Activated T-cell treated with anti-CD3 and anti-CD28 coated beads, Interleukin-2, amount 50 U/mL, for 1 hour (primary cell): Measurements from ENCODE around the gene P2RX4.
"Not testable (repeated sequence)": the region's sequence is repeated elsewhere in the genome, so short reads cannot be mapped to it uniquely, and the experiment has no call there.

Source experiments
- DNase-seq: peaks from one replicate; pipeline ENCODE4 v3.0.0-alpha.2; 2020

P2RX4 gene

GRCh38 chr12:121189619-121190155, 20.2 kb upstream of the P2RX4 start:
- DNase-seq, result no peak

- DNase-seq, result no peak
Observed at GRCh38 chr12:121190523-121191031, 19.4 kb upstream of the P2RX4 start.

- DNase-seq, result no peak
Observed at GRCh38 chr12:121191151-121191550, 18.8 kb upstream of the P2RX4 start.

DNA sequence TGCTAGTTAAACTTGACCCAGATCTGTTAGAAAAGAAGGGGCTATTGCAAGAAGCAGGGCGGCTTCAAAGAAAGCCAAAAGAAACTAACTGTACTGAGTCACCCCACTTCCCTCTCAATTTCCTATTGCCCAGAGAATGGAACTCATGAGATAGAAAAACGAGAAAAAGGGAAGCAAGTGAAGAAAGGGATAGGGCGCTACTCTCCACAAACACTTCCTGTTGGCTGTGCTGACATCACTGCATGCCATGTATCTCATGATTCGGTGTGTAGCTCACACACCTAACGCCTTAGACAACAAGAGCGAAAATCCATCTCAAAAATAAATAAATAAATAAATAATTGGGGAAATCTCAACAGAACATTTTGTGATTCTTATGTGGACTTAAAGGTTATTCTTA, 13.0 kb upstream of the P2RX4 start:
- DNase-seq, result no peak

- DNase-seq, result no peak
Observed at GRCh38 chr12:121198949-121199348, 11.0 kb upstream of the P2RX4 start.

- DNase-seq, result not testable (repeated sequence)
Observed at GRCh38 chr12:121201140-121201539, 8.8 kb upstream of the P2RX4 start.

DNA sequence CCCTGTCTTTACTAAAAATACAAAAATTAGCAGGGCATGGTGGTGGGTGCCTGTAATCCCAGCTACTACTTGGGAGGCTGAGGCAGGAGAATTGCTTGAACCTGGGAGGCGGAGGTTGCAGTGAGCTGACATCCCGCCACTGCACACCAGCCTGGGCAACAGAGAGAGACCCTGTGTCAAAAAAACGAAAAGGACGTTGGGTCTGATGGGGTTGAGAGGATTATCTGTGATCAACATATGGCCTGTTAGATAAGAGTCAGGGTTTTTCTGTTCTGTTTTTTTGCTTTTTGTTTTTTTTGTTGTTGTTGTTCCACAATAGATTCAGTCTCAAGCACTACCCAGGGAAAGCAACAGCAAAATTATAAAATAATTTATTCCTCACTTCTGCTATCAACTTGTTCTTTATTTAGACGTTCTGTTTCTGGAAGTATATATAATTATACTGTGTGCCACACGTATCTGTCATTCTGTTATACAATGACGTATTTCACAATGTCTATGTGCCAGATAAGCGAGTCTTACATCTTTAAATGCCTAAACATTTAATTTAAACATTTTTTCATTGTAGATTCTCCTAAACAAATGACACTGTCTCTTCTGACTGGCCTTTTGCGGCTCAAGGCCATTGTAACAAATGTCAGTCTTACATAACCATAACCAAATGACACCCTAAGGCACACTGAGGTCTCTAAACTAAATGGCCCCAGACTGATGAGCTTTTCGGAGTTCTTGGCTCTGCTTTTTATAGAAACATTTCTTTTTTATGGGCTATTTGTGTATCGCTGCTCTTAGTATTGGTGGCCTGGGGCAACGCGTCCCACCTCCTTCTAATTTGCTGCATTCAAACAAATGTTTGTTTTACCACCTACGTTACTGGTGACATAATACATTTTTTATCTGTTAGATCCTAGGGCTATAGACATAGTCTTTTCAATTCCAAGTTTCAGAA, 7.2 kb upstream of the P2RX4 start:
- no peak for DNase-seq

- DNase-seq, result no peak
Observed at GRCh38 chr12:121203482-121203881, 6.4 kb upstream of the P2RX4 start.

DNA sequence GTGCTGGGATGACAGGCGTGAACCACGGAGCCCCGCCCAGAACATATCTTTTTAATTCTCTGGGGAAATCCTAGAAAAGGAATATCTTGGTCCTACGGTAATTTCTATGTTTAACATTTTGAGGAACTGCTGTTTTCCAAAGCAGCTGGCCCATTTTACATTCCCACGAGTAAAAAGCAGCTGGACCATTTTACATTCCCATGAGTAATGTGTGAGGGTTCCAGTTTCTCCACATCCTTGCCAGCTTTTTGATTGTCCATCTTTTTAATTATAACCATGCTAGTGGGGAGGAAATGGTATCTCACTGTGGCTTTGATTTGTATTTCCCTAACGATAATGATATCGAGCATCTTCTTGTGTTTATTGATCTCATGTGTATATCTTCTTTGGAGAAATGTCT, 4.4 kb upstream of the P2RX4 start:
- no peak for DNase-seq

DNA sequence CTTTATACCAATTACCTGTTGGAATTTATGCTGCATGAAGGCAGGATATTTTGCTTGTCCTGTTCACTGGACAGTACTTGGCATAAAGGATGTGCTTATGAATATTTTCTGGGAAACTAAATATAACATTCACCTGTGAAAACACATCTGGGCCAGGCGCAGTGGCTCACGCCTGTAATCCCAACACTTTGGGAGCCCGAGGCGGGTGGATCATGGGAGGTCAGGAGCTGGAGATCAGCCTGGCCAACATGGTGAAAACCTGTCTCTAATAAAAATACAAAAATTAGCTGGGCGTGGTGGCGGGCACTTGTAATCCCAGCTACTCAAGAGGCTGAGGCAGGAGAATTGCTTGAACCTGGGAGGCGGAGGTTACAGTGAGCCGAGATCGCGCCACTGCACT, 1.4 kb upstream of the P2RX4 start:
- not testable (repeated sequence) for DNase-seq

GRCh38 chr12:121209221-121209620, 708 bp upstream of the P2RX4 start:
- DNase-seq, result no peak

- no peak for DNase-seq
Observed at GRCh38 chr12:121212875-121213274, 2.9 kb downstream of the P2RX4 start.

DNA sequence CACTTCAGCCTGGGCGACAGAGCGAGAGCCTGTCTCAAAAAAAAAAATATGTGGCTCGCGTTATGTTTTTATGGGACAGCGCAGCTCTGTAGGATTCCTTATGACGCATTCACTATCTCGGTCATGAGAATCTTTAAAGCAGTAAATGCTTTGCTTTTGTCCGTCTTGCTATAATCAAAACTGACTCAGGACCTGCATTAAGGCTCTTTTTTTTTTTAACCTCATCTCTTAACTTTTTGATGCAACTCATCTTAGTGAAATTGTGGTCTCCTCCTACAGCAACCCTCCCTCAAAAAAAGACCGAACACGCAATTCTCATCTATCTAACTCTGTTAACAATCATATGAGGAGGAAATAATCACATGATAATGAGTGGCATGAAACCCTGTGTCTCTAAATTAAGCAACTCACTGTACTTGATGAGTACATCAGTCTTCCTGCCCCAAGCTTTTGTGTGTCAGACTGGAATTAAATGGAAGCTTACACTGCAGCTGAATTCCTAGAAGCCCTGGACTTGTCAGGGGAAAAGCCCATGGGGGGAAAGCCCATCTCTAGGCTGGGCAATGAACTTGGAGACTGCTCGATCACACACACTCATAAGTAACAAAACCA, 4.3 kb downstream of the P2RX4 start:
- no peak for DNase-seq

GRCh38 chr12:121214855-121215745, 5.2 kb downstream of the P2RX4 start:
- DNase-seq, result no peak

GRCh38 chr12:121216102-121216501, 6.2 kb downstream of the P2RX4 start:
- DNase-seq, result no peak

- no peak for DNase-seq
Observed at GRCh38 chr12:121217063-121217462, 7.1 kb downstream of the P2RX4 start.

DNA sequence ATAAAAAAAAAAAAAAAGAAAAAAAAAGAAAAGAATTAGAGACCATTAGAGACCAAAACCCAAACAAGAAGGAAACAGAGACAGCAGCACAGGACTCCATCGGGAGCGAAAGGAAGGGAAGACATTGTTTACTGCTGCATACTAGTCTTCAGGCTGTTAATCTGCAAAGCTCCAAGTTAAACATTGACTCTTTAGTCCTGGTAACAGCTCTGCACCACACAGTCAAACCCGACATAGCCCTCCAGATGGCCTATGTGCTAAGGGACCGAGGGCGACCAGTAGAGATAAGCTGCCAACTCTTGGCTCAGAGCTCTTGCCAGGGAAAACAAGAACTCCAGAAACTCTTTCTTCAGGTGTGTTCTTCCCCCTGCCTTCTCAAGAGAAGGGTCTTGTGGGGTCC, 7.8 kb downstream of the P2RX4 start:
- DNase-seq, result no peak

- DNase-seq, result no peak
Observed at GRCh38 chr12:121218588-121219352, 8.8 kb downstream of the P2RX4 start.

- no peak for DNase-seq
Observed at GRCh38 chr12:121219353-121219986, 9.5 kb downstream of the P2RX4 start.

- DNase-seq, result no peak
Observed at GRCh38 chr12:121222847-121223246, 12.9 kb downstream of the P2RX4 start.
